Tibial nerve (tissue), 4 donors: ENCODE measurements around the gene IGSF9. TPM values are rescaled to one million over a fixed set of nuclear protein-coding genes. Genes with fewer than 3 reads are reported as not detected.

Experiments
- DNase-seq, 2 donors: peaks; one replicate each; pipeline ENCODE4 v3.0.0-alpha.2; 2019; ENCODE audit warnings: low spot score in 2 of 2
- H3K27ac ChIP-seq, 4 donors: fragments of 200-600 bp; sonication (generic) in 3 of 4; one replicate each; pipeline ENCODE4 v1.5.1; 2017 to 2019; ENCODE audit warnings: mild to moderate bottlenecking in 1 of 4
- H3K27me3 ChIP-seq, 2 donors: fragments of 200-600 bp; sonication (generic) in 1 of 2; one replicate each; pipeline versions ENCODE4 v1.5.1 to v1.6.0; 2017 to 2019
- H3K36me3 ChIP-seq, 3 donors: fragments of 200-600 bp; sonication (generic); one replicate each; pipeline ENCODE4 v1.5.1; 2018 to 2019
- H3K4me1 ChIP-seq, 4 donors: fragments of 200-600 bp; sonication (generic) in 3 of 4; one replicate each; pipeline ENCODE4 v1.5.1; 2017 to 2019
- H3K4me3 ChIP-seq, 4 donors: fragments of 200-600 bp; sonication (generic) in 3 of 4; one replicate each; pipeline ENCODE4 v1.5.1; 2017 to 2019; ENCODE audit warnings: mild to moderate bottlenecking in 1 of 4, moderate library complexity in 1 of 4
- H3K9me3 ChIP-seq, 4 donors: fragments of 200-600 bp; sonication (generic) in 3 of 4; one replicate each; pipeline ENCODE4 v1.5.1; 2017 to 2019
- EP300 ChIP-seq, 2 donors: sonication (generic); formaldehyde crosslinking; IDR thresholded peaks; one replicate each; pipeline ENCODE4 v1.6.1; 2017; ENCODE audit warnings: antibody characterized with exemption in 2 of 2, mild to moderate bottlenecking in 1 of 2
- POLR2A ChIP-seq, 2 donors: fragments of 450-650 bp; IDR thresholded peaks; one replicate each; pipeline ENCODE4 v1.6.1; 2017; ENCODE audit warnings: antibody characterized with exemption in 2 of 2, mild to moderate bottlenecking in 2 of 2, moderate library complexity in 2 of 2
- WGBS, 2 donors: methylation state at CpG; one replicate each; pipeline ENCODE4 v1.1.5; 2018; 5-methylcytosine and 5-hydroxymethylcytosine counted together
- total RNA-seq, 4 donors: library from RNA; depleted of rRNA; stranded (reverse); fragments of >200 nt; gene quantifications; one replicate each; pipeline ENCODE4 v1.1.0, GENCODE V29; 2016
- TF ChIP-seq, protein P1 (sequence below), 5 experiments: fragments of 200-600 bp in 3 of 5; fragments of 450-650 bp in 2 of 5; sonication (generic) in 3 of 5; IDR thresholded peaks; one replicate each; pipeline ENCODE4 v1.5.1; 2016 to 2019; ENCODE audit warnings: antibody characterized with exemption in 5 of 5, mild to moderate bottlenecking in 3 of 5, moderate library complexity in 2 of 5

The IGSF9 gene
- total RNA-seq, 4 donors from 2014 or later, result 0.20 to 0.63 TPM; not detected in 2

DNA sequence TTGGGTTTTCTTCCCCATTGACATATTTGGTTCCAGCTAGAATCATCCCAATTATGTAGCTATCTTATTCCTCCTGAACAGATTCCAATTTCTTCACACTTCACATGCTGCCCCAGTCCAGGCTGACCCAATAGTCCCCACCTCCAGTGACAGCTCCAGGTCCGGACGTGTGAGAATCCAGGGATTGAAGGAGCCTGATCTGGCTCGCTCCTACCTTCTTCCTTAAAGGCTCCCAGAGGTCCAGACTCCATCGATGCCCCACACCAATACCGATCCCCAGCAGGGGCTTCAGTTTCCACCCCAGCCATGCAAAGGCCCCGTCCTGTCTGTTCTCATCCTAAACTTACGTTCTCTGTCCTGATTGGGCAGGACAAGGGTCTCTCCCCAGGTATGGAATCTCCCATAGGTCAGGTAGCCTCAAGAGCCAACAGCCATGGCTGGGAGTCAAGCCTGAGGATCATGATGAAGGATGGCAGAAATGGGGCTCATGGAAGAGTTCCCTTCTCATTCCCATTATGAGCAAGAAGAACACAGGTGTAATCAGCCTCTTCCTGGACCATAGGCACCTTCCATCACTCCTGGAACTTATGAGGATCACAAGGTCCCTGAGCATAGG lies 29.0 kb upstream of the IGSF9 start:
- 90 to 95% methylated on average over 7 of the region's 7 CpGs for WGBS, 2 donors

DNA sequence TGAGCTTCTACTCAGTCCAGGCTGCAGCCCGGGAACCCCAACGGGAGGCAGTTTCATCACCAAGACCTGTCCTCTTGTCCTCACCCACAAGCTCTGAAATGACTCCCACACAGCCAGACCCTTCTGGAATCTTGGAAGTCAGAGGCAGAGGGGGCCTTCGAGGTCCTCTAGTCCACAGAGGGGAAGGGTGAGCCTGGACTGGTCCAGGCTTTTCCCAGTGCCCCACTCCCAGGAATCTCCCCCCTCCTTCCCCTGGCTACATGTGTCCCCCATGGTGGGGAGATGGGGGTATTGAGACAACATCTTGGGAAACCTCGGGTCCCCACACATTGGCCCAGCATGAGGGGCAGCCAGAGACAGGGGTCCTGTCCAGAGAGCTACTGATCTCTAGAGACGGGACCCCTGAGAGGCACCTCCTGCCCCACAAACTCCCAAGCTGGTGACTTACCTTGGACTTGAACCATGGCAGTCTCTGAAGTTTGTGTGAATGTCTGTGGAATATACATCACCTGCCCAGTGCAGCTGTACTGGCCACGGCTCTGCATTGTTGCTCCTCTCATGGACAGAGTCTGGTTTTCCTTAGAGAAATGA lies 28.0 kb upstream of the IGSF9 start:
- no peak overlapping the region for H3K4me3 ChIP-seq
- H3K27me3 ChIP-seq, result no peaks in the 10 kb centered on the region
- TF ChIP-seq, protein P1, sequence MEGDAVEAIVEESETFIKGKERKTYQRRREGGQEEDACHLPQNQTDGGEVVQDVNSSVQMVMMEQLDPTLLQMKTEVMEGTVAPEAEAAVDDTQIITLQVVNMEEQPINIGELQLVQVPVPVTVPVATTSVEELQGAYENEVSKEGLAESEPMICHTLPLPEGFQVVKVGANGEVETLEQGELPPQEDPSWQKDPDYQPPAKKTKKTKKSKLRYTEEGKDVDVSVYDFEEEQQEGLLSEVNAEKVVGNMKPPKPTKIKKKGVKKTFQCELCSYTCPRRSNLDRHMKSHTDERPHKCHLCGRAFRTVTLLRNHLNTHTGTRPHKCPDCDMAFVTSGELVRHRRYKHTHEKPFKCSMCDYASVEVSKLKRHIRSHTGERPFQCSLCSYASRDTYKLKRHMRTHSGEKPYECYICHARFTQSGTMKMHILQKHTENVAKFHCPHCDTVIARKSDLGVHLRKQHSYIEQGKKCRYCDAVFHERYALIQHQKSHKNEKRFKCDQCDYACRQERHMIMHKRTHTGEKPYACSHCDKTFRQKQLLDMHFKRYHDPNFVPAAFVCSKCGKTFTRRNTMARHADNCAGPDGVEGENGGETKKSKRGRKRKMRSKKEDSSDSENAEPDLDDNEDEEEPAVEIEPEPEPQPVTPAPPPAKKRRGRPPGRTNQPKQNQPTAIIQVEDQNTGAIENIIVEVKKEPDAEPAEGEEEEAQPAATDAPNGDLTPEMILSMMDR (IDR thresholded peaks at IDR 0.05), result no peak
- no peak for TF ChIP-seq POLR2A (IDR thresholded peaks at IDR 0.05)
- TF ChIP-seq EP300 (IDR thresholded peaks at IDR 0.05), result no peak
- no peaks in the 10 kb centered on the region for H3K4me1 ChIP-seq
- WGBS, 2 donors, result 85 to 93% methylated on average over 6 of the region's 6 CpGs
- H3K9me3 ChIP-seq, result no peaks in the 10 kb centered on the region
- no peak for DNase-seq
- no peaks in the 10 kb centered on the region for H3K36me3 ChIP-seq
- H3K27ac ChIP-seq, result no peak overlapping the region

More for the DNA sequence above, 29.0 kb upstream of the IGSF9 start:
- Histone ChIP-seq H3K4me1 (no peaks in the 10 kb centered on the region), H3K36me3 (no peaks in the 10 kb centered on the region), H3K9me3 (no peaks in the 10 kb centered on the region), H3K4me3 (no peak overlapping the region), H3K27ac (no peak overlapping the region), H3K27me3 (no peaks in the 10 kb centered on the region)
- TF ChIP-seq, protein P1 (IDR thresholded peaks at IDR 0.05), result no peak
- no peak for TF ChIP-seq EP300 (IDR thresholded peaks at IDR 0.05)
- TF ChIP-seq POLR2A (IDR thresholded peaks at IDR 0.05), result no peak
- DNase-seq, result no peak

DNA sequence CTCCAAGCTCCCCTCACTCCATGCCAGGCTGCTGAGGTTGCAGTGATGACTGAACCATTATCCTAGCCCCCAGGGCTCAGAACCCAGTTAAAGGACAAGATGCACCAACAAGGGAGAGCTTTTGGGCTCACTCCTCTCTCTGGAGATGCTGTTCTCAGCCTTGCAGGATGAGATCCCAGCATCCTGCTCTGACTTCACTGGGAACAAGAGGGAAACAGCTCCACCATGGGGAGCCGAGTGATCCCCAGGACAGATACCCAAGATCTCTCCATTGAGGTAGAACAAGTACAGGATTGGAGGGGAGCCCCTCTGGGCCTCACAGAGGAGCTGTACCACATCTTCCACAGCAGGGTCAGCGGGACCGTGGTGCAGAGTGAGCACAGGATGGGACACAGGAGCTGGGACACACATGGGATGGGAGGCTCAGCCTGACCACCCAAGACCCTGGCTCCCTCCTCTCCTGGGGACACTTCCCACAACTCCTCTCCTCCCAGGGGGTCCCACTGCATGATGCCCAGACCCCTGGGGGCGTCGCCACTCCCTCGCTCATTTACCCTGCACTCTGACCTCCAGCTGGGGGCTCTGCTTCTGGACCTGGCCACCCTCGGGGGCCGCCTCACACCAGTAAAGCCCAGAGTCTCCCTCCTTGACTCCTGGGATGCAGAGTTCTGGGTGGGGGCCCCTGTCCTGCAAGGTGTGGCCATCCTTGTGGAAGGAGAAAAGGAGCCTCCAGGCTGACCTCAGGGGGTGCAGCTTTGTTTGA lies 27.2 kb upstream of the IGSF9 start:
- no peak for DNase-seq
- TF ChIP-seq POLR2A (IDR thresholded peaks at IDR 0.05), result no peak
- TF ChIP-seq EP300 (IDR thresholded peaks at IDR 0.05), result no peak
- TF ChIP-seq, protein P1 (IDR thresholded peaks at IDR 0.05), result no peak
- no peaks in the 10 kb centered on the region for H3K36me3 ChIP-seq
- H3K27ac ChIP-seq, result no peak overlapping the region
- no peaks in the 10 kb centered on the region for H3K9me3 ChIP-seq
- no peaks in the 10 kb centered on the region for H3K4me1 ChIP-seq
- H3K27me3 ChIP-seq, result no peaks in the 10 kb centered on the region
- no peak overlapping the region for H3K4me3 ChIP-seq
- WGBS, 2 donors, result 86 to 90% methylated on average over 6 to 7 of the region's 8 CpGs

DNA sequence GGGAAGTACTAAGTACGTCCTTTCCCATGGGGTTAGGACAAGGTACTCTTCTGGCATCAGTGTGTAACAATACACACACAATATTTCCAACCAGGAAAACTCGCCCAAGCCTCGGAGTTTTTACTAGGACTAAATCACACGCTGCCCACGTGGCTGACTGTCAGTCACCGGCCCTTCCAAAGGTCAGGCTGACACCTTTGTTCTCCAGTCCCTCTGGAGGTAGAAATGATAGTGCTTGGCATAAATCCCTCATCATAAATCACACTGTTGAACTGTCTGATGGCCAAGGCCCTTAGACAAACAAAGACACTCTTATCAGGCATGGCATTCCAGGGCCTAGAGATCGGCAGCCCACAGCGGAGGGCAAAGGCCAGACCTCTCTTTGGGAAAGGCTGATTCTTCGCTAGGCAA lies 25.5 kb upstream of the IGSF9 start:
- WGBS, 2 donors, result 26 to 51% methylated on average over 9 of the region's 9 CpGs
- Histone ChIP-seq H3K9me3 (no peaks in the 10 kb centered on the region), H3K4me3 (no peak overlapping the region), H3K27me3 (no peaks in the 10 kb centered on the region), H3K27ac (no peak overlapping the region), H3K4me1 (no peaks in the 10 kb centered on the region), H3K36me3 (no peaks in the 10 kb centered on the region)
- no peak for TF ChIP-seq POLR2A (IDR thresholded peaks at IDR 0.05)
- TF ChIP-seq, protein P1 (IDR thresholded peaks at IDR 0.05), result no peak
- no peak for TF ChIP-seq EP300 (IDR thresholded peaks at IDR 0.05)
- DNase-seq, result no peak

DNA sequence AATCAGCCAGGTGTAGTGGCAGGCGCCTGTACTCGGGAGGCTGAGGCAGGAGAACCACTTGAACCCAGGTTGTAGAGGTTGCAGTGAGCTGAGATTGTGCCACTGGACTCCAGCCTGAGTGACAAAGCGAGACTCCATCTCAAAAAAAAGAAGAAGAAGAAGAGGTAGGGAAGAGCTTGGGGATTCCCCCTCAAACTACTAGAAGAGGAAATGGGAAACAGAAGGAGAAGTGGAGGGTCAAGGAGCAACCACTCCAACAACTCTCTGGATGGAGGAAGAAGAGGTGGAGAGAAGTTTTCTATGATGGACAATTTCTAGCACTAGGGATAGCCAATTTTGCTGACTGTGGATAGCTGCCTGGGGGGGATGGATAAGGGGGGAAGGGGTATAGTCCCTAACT lies 23.5 kb upstream of the IGSF9 start:
- TF ChIP-seq, protein P1 (IDR thresholded peaks at IDR 0.05), result no peak
- no peak for TF ChIP-seq EP300 (IDR thresholded peaks at IDR 0.05)
- H3K36me3 ChIP-seq, result no peaks in the 10 kb centered on the region
- no peaks in the 10 kb centered on the region for H3K27me3 ChIP-seq
- no peak overlapping the region for H3K4me3 ChIP-seq
- DNase-seq, result no peak
- 98 to 99% methylated on average over 3 of the region's 3 CpGs for WGBS, 2 donors
- H3K27ac ChIP-seq, result no peak overlapping the region
- H3K9me3 ChIP-seq, result no peaks in the 10 kb centered on the region
- no peaks in the 10 kb centered on the region for H3K4me1 ChIP-seq
